Measurements from ENCODE around the gene ETS2. TPM values are rescaled to one million over a fixed set of nuclear protein-coding genes. Genes with fewer than 3 reads are reported as not detected.
A peak's percentile ranks its signal among the peaks of the same experiment; 100 is the strongest.

The ETS2 gene
- total RNA-seq, 2 donors from 2014 or later, result 110 to 185 TPM

DNA sequence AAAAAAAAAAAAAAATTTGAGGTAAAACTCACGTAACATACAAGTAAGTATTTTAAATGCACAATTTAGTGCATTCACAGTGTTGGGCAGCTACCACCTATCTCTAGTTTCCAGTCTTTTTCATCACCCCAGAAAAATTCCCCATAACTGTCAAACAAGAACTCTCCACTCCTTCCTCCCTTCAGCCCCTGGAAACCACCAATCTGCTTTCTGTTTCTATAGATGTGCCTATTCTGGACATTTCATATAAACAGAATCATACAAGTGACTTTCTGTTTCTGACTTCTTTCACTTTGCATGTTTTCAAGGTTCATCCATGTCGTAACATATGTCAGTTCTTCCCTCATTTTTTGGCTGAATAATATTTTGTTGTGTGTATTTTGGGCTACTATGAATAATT, 24.9 kb upstream of the ETS2 start:
- Histone ChIP-seq H3K9me3 (no peaks in the 10 kb centered on the region), H3K4me1 (peaks cover 4% of the 10 kb centered on the region), H3K27ac (no peak overlapping the region), H3K27me3 (no peaks in the 10 kb centered on the region), H3K4me3 (no peak overlapping the region), H3K36me3 (no peaks in the 10 kb centered on the region), H3K9ac (ENCODE audit: low read depth in 2 of 2, low read length in 2 of 2) (no peak overlapping the region)
- TF ChIP-seq, protein P1, sequence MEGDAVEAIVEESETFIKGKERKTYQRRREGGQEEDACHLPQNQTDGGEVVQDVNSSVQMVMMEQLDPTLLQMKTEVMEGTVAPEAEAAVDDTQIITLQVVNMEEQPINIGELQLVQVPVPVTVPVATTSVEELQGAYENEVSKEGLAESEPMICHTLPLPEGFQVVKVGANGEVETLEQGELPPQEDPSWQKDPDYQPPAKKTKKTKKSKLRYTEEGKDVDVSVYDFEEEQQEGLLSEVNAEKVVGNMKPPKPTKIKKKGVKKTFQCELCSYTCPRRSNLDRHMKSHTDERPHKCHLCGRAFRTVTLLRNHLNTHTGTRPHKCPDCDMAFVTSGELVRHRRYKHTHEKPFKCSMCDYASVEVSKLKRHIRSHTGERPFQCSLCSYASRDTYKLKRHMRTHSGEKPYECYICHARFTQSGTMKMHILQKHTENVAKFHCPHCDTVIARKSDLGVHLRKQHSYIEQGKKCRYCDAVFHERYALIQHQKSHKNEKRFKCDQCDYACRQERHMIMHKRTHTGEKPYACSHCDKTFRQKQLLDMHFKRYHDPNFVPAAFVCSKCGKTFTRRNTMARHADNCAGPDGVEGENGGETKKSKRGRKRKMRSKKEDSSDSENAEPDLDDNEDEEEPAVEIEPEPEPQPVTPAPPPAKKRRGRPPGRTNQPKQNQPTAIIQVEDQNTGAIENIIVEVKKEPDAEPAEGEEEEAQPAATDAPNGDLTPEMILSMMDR (IDR thresholded peaks at IDR 0.05), result no peak
- intact Hi-C loops (cut with DNase I), result no loop called here
- DNase-seq, result no peak

DNA sequence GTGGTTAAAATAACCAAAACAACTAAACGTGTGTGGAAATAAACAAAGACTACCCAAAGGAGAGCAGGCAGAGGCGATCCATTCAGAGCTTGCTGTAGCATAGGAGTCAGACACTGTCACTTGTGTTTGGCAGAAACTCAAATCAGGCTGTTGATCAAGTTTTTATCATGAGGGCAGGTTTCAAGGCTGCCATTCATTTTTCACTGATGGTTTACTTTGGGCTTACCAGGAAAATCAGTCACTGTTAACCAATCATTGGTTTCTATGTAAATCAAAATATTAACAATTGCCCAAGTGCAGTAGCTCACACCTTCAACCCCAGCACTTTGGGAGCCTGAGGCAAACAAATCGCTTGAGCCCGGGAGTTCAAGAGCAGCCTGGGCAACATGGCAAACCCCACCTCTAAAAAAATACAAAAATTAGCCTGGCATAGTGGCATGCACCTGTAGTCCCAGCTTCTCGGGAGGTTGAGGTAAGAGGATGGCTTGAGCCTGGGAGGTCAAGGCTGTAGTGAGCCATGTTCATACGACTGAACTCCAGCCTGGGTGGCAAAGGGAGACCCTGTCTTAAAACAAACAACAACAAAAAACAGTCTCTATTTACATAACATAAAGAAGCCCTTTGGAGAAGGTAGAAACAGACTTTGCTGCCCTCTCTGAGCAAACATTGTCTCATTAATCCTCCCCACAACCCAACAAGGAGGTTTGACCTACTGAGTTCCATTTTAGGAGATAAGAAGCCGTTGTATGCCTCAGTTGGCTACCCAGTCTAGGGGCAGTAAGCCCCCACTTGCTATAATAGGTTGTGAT, 21.1 kb upstream of the ETS2 start:
- intact Hi-C loops (cut with DNase I), result loop anchor here (5.0 kb wide), 1 partner anchor 37 kb away; no protein-coding TSS in a partner anchor
- Histone ChIP-seq H3K9ac (ENCODE audit: low read depth in 2 of 2, low read length in 2 of 2) (no peak overlapping the region), H3K9me3 (no peaks in the 10 kb centered on the region), H3K27me3 (no peaks in the 10 kb centered on the region), H3K36me3 (no peaks in the 10 kb centered on the region), H3K4me1 (peaks cover 4% of the 10 kb centered on the region), H3K4me3 (no peak overlapping the region), H3K27ac (no peak overlapping the region)
- no peak for DNase-seq
- TF ChIP-seq, protein P1 (IDR thresholded peaks at IDR 0.05), result no peak

DNA sequence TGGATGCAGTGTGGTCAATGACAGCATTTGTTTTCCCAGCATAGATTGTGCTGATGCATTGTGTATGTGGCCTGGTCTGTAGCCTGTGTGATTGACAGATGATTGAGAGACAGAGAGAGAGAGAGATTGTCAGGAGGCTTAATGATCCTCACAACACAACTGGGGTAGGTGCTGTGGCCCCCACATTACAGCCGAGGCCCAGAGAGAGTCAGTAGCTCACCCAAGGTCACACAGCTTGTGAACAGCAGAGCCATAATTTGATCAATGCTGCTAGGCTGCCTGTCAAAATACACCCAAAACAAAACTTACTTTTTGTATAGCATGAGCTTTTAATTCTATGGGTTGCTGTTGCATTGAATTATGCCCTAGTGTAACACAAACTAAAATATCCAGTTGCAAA, 20.2 kb upstream of the ETS2 start:
- Histone ChIP-seq H3K36me3 (no peaks in the 10 kb centered on the region), H3K4me1 (no peaks in the 10 kb centered on the region), H3K4me3 (no peak overlapping the region), H3K9me3 (no peaks in the 10 kb centered on the region), H3K27ac (no peak overlapping the region), H3K9ac (ENCODE audit: low read depth in 2 of 2, low read length in 2 of 2) (no peak overlapping the region), H3K27me3 (no peaks in the 10 kb centered on the region)
- TF ChIP-seq, protein P1 (IDR thresholded peaks at IDR 0.05), result no peak
- DNase-seq, result no peak
- intact Hi-C loops (cut with DNase I), result loop anchor here (5.0 kb wide), 1 partner anchor 38 kb away; no protein-coding TSS in a partner anchor

DNA sequence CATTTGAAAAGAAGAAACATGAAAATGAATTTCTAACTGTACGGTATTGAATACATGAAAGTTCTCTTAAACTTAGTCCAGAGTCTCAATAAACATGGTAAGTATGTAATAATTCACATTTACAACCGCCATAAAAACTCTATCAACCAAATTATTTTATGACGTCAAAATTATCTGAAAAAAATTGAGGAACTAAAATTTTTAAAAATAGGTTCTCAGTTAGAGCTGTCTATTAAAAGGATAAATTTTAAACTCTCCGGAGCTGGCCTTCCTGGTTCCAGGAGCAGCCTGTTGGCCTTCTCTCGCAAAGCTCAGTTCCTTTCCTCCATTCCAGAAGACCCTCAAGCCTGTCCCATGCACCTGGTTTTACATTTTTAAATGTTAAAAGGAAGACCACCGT, 18.7 kb upstream of the ETS2 start:
- Histone ChIP-seq H3K9ac (ENCODE audit: low read depth in 2 of 2, low read length in 2 of 2) (no peak overlapping the region), H3K27me3 (no peaks in the 10 kb centered on the region), H3K4me1 (peaks cover 2% of the 10 kb centered on the region), H3K36me3 (no peaks in the 10 kb centered on the region), H3K4me3 (no peak overlapping the region), H3K27ac (peak overlapping the region; percentile 76), H3K9me3 (no peaks in the 10 kb centered on the region)
- DNase-seq, result no peak
- TF ChIP-seq, protein P1 (IDR thresholded peaks at IDR 0.05), result no peak
- intact Hi-C loops (cut with DNase I), result loop anchor here (5.0 kb wide), 1 partner anchor 40 kb away; no protein-coding TSS in a partner anchor

DNA sequence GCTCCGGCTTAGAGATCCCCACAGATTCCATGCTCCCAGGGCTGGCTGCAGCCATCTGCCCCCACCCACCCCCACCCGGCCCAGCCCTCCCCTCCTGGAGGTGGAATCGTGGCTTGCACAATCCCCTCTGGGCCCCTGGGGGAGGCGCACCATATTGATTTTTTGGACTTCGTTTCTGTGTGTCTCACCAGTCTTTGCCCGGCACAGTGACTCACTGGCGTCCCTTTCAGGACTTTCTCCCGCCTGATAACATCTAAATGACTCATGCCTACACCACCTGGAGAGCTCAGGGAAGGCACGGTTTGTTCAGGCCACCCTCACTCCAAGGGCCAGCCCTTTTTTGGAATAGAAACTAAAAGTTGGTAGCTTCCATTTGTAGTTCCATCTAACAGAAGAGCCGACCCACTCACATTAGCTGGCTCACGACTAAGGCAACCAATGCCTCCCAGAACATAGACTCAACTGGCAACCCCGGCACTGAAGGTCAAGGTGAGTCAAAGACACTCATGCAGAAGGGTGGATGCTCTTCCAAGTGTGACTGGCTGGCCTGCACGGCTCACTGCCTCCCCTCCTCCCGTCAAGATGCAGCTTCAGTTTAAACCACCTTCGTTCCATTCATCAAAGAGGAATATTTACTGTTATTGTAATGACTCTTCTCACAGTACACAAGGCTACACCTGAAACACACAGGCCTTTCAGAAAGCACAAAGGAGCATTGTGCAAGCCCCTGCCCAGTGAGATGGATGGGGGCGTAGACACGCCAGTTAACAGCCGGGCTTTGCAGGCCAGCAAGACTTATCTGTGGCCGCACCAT, 18.1 kb upstream of the ETS2 start:
- peak; percentile 86 for DNase-seq
- Histone ChIP-seq H3K4me3 (no peak overlapping the region), H3K36me3 (no peaks in the 10 kb centered on the region), H3K27me3 (no peaks in the 10 kb centered on the region), H3K27ac (peak overlapping the region; percentile 76), H3K4me1 (peaks cover 2% of the 10 kb centered on the region), H3K9ac (ENCODE audit: low read depth in 2 of 2, low read length in 2 of 2) (peak overlapping the region in 1 of 2 donors; percentile 65), H3K9me3 (no peaks in the 10 kb centered on the region)
- TF ChIP-seq, protein P1 (IDR thresholded peaks at IDR 0.05), result no peak
- intact Hi-C loops (cut with DNase I), result loop anchor here (5.0 kb wide), 1 partner anchor 40 kb away; no protein-coding TSS in a partner anchor

Measured in colonic mucosa (tissue), 4 donors.